Calu3 (cell line): ENCODE results near the gene PGLYRP3. TPM values are rescaled to one million over a fixed set of nuclear protein-coding genes. Genes with fewer than 3 reads are reported as not detected.

ENCODE experiments used
- BruUV-seq: library from RNA; stranded (reverse); fragments of 400-500 nt; replicated peaks from 2 replicates; lab custom pipeline; 2021; lab: Mats Ljungman, UMichigan
- CTCF ChIA-PET: fragments of 300-600 bp; sonication (Branson Sonifier 250); formaldehyde crosslinking; loops from one replicate; lab custom pipeline; 2022; ENCODE audit warnings: antibody characterized with exemption; lab: Charles Lee
- DNase-seq: peaks from one replicate; pipeline ENCODE4 v3.0.0; 2022
- H3K27ac Mint-ChIP-seq: one replicate; pipeline ENCODE4 v1.8.0; 2022; ENCODE audit warnings: mixed read lengths; ENCODE audit not compliant: unreplicated experiment
- H3K27me3 Mint-ChIP-seq: one replicate; pipeline ENCODE4 v1.8.0; 2022; ENCODE audit warnings: mixed read lengths; ENCODE audit not compliant: unreplicated experiment
- H3K36me3 Mint-ChIP-seq: one replicate; pipeline ENCODE4 v1.8.0; 2022; ENCODE audit warnings: mild to moderate bottlenecking, moderate library complexity, mixed read lengths; ENCODE audit not compliant: insufficient read depth, unreplicated experiment
- H3K4me1 Mint-ChIP-seq: one replicate; pipeline ENCODE4 v1.8.0; 2022; ENCODE audit warnings: mild to moderate bottlenecking, low read depth, mixed read lengths; ENCODE audit not compliant: unreplicated experiment
- H3K4me3 Mint-ChIP-seq: one replicate; pipeline ENCODE4 v1.8.0; 2022; ENCODE audit warnings: mild to moderate bottlenecking, low read depth, moderate library complexity, mixed read lengths; ENCODE audit not compliant: unreplicated experiment
- H3K9me3 Mint-ChIP-seq: one replicate; pipeline ENCODE4 v1.8.0; 2022; ENCODE audit warnings: low read depth, mixed read lengths; ENCODE audit not compliant: unreplicated experiment
- CTCF ChIP-seq: fragments of 200-600 bp; IDR thresholded peaks from one replicate; pipeline ENCODE4 v1.8.0; 2022; ENCODE audit warnings: antibody characterized with exemption; ENCODE audit not compliant: unreplicated experiment
- intact Hi-C: fragments of 100-400 bp; cut with micrococcal nuclease; formaldehyde crosslinking; loops from one replicate; pipeline ENCODE4 v1.10.0; 2022; ENCODE audit not compliant: unreplicated experiment
- total RNA-seq: library from RNA; stranded (reverse); gene quantifications from 2 replicates; pipeline ENCODE4 v1.2.3, GENCODE V29; 2022

The PGLYRP3 gene
- total RNA-seq, 1 experiment from 2014 or later = not detected

- DNase-seq = no peak
Observed at GRCh38 chr1:153291514-153291913, 21.2 kb downstream of the PGLYRP3 start.

GRCh38 chr1:153288634-153289275 is 24.0 kb downstream of the PGLYRP3 start:
- TF ChIP-seq CTCF = peak; percentile 76
- Mint-ChIP-seq H3K4me1 (no peaks in the 10 kb centered on the region), H3K9me3 (no peaks in the 10 kb centered on the region), H3K27me3 (peaks cover 45% of the 10 kb centered on the region), H3K27ac (no peak overlapping the region), H3K4me3 (no peak overlapping the region), H3K36me3 (no peaks in the 10 kb centered on the region)
- CTCF ChIA-PET = interaction anchor here (0.5 to 1.0 kb wide), 3 partner anchors 58 to 1178 kb away, joined by 3 to 12 read pairs (median 3); no protein-coding TSS in a partner anchor
- intact Hi-C loops = no loop called here
- no TSS peak for BruUV-seq
- peak; percentile 60 for DNase-seq

More at GRCh38 chr1:153291514-153291913, 21.2 kb downstream of the PGLYRP3 start:
- CTCF ChIA-PET = no interaction called here
- H3K27ac Mint-ChIP-seq = no peak overlapping the region
- BruUV-seq = no TSS peak
- no peak for TF ChIP-seq CTCF
- H3K4me3 Mint-ChIP-seq = no peak overlapping the region
- H3K36me3 Mint-ChIP-seq = no peaks in the 10 kb centered on the region
- H3K4me1 Mint-ChIP-seq = no peaks in the 10 kb centered on the region
- intact Hi-C loops = no loop called here
- peaks cover 72% of the 10 kb centered on the region for H3K27me3 Mint-ChIP-seq
- H3K9me3 Mint-ChIP-seq = no peaks in the 10 kb centered on the region

DNA sequence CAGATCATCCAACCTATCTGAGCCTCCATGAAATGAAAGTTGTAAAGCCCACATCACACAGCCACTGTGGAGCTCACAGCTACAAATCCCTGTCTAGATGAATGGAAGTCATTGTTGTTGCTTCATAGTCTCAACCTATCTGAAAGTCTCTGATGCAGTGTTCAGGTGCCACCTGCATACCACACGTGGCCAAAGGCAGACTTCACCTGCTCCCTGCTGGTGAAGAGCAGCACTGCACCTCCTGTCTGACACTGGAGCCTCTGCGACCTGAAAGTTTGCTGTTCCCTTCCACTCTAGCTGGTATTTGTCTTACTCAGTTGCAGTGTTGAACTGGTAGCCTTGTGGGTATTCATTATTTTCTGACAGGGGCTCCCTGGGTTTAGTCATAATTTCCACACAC is 34.9 kb downstream of the PGLYRP3 start:
- Mint-ChIP-seq H3K9me3 (no peaks in the 10 kb centered on the region), H3K27me3 (peaks cover 31% of the 10 kb centered on the region), H3K4me3 (no peak overlapping the region), H3K36me3 (no peaks in the 10 kb centered on the region), H3K4me1 (no peaks in the 10 kb centered on the region), H3K27ac (no peak overlapping the region)
- CTCF ChIA-PET = interaction anchor here (0.5 to 0.7 kb wide), 3 partner anchors 32 to 368 kb away, joined by 3 to 9 read pairs (median 4); no protein-coding TSS in a partner anchor
- peak; percentile 75 for DNase-seq
- intact Hi-C loops = loop anchor here (2.0 to 5.0 kb wide), 2 partner anchors 51 to 407 kb away; no protein-coding TSS in a partner anchor
- BruUV-seq = no TSS peak
- peak; percentile 86 for TF ChIP-seq CTCF

DNA sequence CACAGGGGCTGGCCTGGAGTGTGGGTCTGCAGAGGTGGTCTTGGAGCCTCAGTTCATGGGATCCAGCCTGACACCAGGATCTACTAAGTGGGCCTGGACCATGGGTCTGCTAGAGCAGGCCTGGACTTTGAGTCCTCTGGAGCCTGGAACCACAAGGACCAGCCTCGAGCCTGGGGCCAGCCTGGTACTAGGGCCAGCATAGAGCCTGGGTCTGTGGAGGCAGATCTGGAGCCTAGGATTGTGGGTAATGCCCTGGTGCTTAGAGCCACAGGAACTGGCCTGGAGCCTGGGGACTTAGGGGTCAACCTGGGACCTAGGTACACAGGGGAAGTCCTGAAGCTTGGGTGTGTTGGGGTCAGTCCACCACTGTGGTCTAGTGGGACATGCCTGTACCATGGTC is 40.6 kb downstream of the PGLYRP3 start:
- intact Hi-C loops = no loop called here
- no peak overlapping the region for H3K27ac Mint-ChIP-seq
- BruUV-seq = no TSS peak
- no peaks in the 10 kb centered on the region for H3K4me1 Mint-ChIP-seq
- no peak for DNase-seq
- CTCF ChIA-PET = no interaction called here
- H3K27me3 Mint-ChIP-seq = peaks cover 37% of the 10 kb centered on the region
- no peak for TF ChIP-seq CTCF
- H3K4me3 Mint-ChIP-seq = no peak overlapping the region
- H3K36me3 Mint-ChIP-seq = no peaks in the 10 kb centered on the region
- no peaks in the 10 kb centered on the region for H3K9me3 Mint-ChIP-seq
